H1 (cell line): Measurements from ENCODE around the gene MAGEA1. TPM values are rescaled to one million over a fixed set of nuclear protein-coding genes. Genes with fewer than 3 reads are reported as not detected.

Source experiments
- CTCF ChIA-PET: fragments of 300-600 bp; sonication (Branson Sonifier 250); formaldehyde crosslinking; loops from one replicate; lab custom pipeline; 2021; ENCODE audit not compliant: partially characterized antibody; lab: Charles Lee
- POLR2A ChIA-PET: fragments of 300-600 bp; sonication (Branson Sonifier 250); formaldehyde crosslinking; loops from one replicate; lab custom pipeline; 2021; ENCODE audit warnings: inconsistent platforms; ENCODE audit not compliant: partially characterized antibody; lab: Charles Lee
- DNase-seq, 2 experiments: peaks; one replicate each; pipeline versions ENCODE4 v3.0.0 to v3.0.0-alpha.2; 2010 to 2022; ENCODE audit warnings: low spot score in 2 of 2, low read depth in 1 of 2, mixed read lengths in 1 of 2
- FAIRE-seq: peaks from 2 replicates; lab custom pipeline; 2011; peaks lifted over from hg19 to GRCh38; lab: Jason Lieb, UNC
- H2AFZ ChIP-seq: 2 replicates; pipeline ENCODE4 v1.8.1; 2012; ENCODE audit warnings: low read length, inconsistent platforms
- H2AK5ac ChIP-seq: 2 replicates; pipeline ENCODE4 v1.6.1; 2013; ENCODE audit warnings: low read depth, low read length
- H2BK120ac ChIP-seq: replicated peaks from 2 replicates; pipeline ENCODE3; 2013; ENCODE audit warnings: low read depth, low read length, inconsistent platforms
- H2BK12ac ChIP-seq: 2 replicates; pipeline ENCODE4 v1.6.1; 2013; ENCODE audit warnings: low read depth, low read length
- H2BK15ac ChIP-seq: 2 replicates; pipeline ENCODE4 v1.6.1; 2013; ENCODE audit warnings: low read length
- H2BK20ac ChIP-seq: 2 replicates; pipeline ENCODE4 v1.6.1; 2013; ENCODE audit warnings: low read length
- H2BK5ac ChIP-seq: 2 replicates; pipeline ENCODE4 v1.6.1; 2013; ENCODE audit warnings: low read depth, low read length
- H3K14ac ChIP-seq: 2 replicates; pipeline ENCODE4 v1.6.1; 2013; ENCODE audit warnings: inconsistent platforms; ENCODE audit not compliant: insufficient read length
- H3K18ac ChIP-seq: 2 replicates; pipeline ENCODE4 v1.6.1; 2013; ENCODE audit warnings: low read length; ENCODE audit errors: extremely low read depth
- H3K23ac ChIP-seq: 2 replicates; pipeline ENCODE4 v1.6.1; 2013; ENCODE audit warnings: inconsistent platforms; ENCODE audit not compliant: insufficient read length
- H3K23me2 ChIP-seq: 2 replicates; pipeline ENCODE4 v1.6.1; 2013; ENCODE audit warnings: low read depth, low read length
- H3K27ac ChIP-seq: 2 replicates; pipeline ENCODE4 v1.6.1; 2011; ENCODE audit warnings: low read depth, low read length, inconsistent platforms
- H3K27me3 ChIP-seq, 4 experiments: replicated peaks in 1 of 4; 1 replicate in 1 of 4; 2 replicates in 3 of 4; pipeline versions ENCODE4 v1.6.1 to v1.8.1; 2011 to 2013; ENCODE audit warnings: low read length in 3 of 4, mild to moderate bottlenecking in 3 of 4, inconsistent platforms in 2 of 4, mixed read lengths in 2 of 4, moderate library complexity in 1 of 4; ENCODE audit not compliant: control insufficient read depth in 3 of 4, insufficient read depth in 3 of 4; ENCODE audit errors: extremely low read depth in 1 of 4
- H3K36me3 ChIP-seq, 4 experiments: 2 replicates each; pipeline versions ENCODE4 v1.6.1 to v1.8.1; 2011 to 2013; ENCODE audit warnings: mild to moderate bottlenecking in 4 of 4, low read length in 3 of 4, moderate library complexity in 2 of 4, control low read depth in 1 of 4, inconsistent platforms in 1 of 4; ENCODE audit not compliant: insufficient read depth in 4 of 4, control insufficient read depth in 2 of 4
- H3K4ac ChIP-seq: replicated peaks from 2 replicates; pipeline ENCODE3; 2013; ENCODE audit warnings: low read length, low read depth, mixed read lengths, inconsistent platforms; ENCODE audit not compliant: insufficient read length
- H3K4me1 ChIP-seq, 4 experiments: replicated peaks in 1 of 4; 1 replicate in 1 of 4; 2 replicates in 3 of 4; pipeline versions ENCODE4 v1.6.1 to v1.8.1; 2011 to 2013; ENCODE audit warnings: low read length in 3 of 4, inconsistent platforms in 2 of 4, mixed read lengths in 1 of 4; ENCODE audit not compliant: insufficient read depth in 4 of 4, control insufficient read depth in 3 of 4
- H3K4me2 ChIP-seq, 2 experiments: 2 replicates each; pipeline versions ENCODE4 v1.6.1 to v1.8.1; 2011 to 2013; ENCODE audit warnings: low read depth in 2 of 2, low read length in 2 of 2, control low read depth in 1 of 2, inconsistent platforms in 1 of 2, mild to moderate bottlenecking in 1 of 2; ENCODE audit not compliant: insufficient read depth in 1 of 2
- H3K4me3 ChIP-seq, 4 experiments: fragments of 200-600, 300-600 bp in 1 of 4; sonication (generic), shearing (Covaris generic), sonication (Bioruptor Twin) in 1 of 4; 2 replicates each; pipeline versions ENCODE4 v1.5.1 to v1.8.1; 2011 to 2016; ENCODE audit warnings: low read length in 4 of 4, low read depth in 3 of 4, control low read depth in 2 of 4, inconsistent platforms in 2 of 4, mild to moderate bottlenecking in 2 of 4, mixed read lengths in 1 of 4, moderate library complexity in 1 of 4; ENCODE audit not compliant: insufficient read depth in 2 of 4; ENCODE audit errors: extremely low read depth in 1 of 4
- H3K56ac ChIP-seq: replicated peaks from 2 replicates; pipeline ENCODE3; 2013; ENCODE audit warnings: low read depth, mild to moderate bottlenecking, mixed read lengths, low read length, inconsistent platforms; ENCODE audit not compliant: insufficient read length
- H3K79me1 ChIP-seq: 2 replicates; pipeline ENCODE4 v1.6.1; 2013; ENCODE audit warnings: low read depth, low read length, control low read depth
- H3K79me2 ChIP-seq, 2 experiments: 2 replicates each; pipeline versions ENCODE4 v1.6.1 to v1.8.1; 2012 to 2013; ENCODE audit warnings: low read length in 2 of 2, mild to moderate bottlenecking in 2 of 2, inconsistent platforms in 1 of 2; ENCODE audit not compliant: insufficient read depth in 2 of 2, control insufficient read depth in 1 of 2
- H3K9ac ChIP-seq, 4 experiments: replicated peaks in 1 of 4; 1 replicate in 1 of 4; 2 replicates in 3 of 4; pipeline versions ENCODE4 v1.6.1 to v1.8.1; 2011 to 2013; ENCODE audit warnings: low read depth in 3 of 4, low read length in 3 of 4, control low read depth in 2 of 4, mild to moderate bottlenecking in 2 of 4, moderate library complexity in 2 of 4, inconsistent platforms in 1 of 4; ENCODE audit errors: extremely low read depth in 1 of 4
- H3K9me3 ChIP-seq, 2 experiments: 2 replicates each; pipeline versions ENCODE4 v1.6.1 to v1.8.1; 2012 to 2013; ENCODE audit warnings: mild to moderate bottlenecking in 2 of 2, moderate library complexity in 2 of 2, control low read depth in 1 of 2, inconsistent platforms in 1 of 2, low read depth in 1 of 2, low read length in 1 of 2, mixed read lengths in 1 of 2; ENCODE audit not compliant: insufficient read depth in 2 of 2
- H4K20me1 ChIP-seq, 2 experiments: replicated peaks in 1 of 2; 2 replicates each; pipeline versions ENCODE3 to v1.8.1; 2011 to 2013; ENCODE audit warnings: inconsistent platforms in 2 of 2, low read length in 2 of 2, mild to moderate bottlenecking in 1 of 2; ENCODE audit not compliant: insufficient read depth in 2 of 2, control insufficient read depth in 1 of 2
- H4K5ac ChIP-seq: 2 replicates; pipeline ENCODE4 v1.6.1; 2013; ENCODE audit warnings: low read length, low read depth, mixed read lengths, inconsistent platforms; ENCODE audit not compliant: insufficient read length
- H4K8ac ChIP-seq: 2 replicates; pipeline ENCODE4 v1.8.0; 2013; ENCODE audit warnings: mild to moderate bottlenecking, moderate library complexity, low read length, inconsistent platforms; ENCODE audit not compliant: insufficient read depth; ENCODE audit errors: extremely low read depth
- H4K91ac ChIP-seq: replicated peaks from 2 replicates; pipeline ENCODE3; 2013; ENCODE audit warnings: low read length, mixed read lengths, inconsistent platforms; ENCODE audit not compliant: insufficient read length
- POLR2AphosphoS5 ChIP-seq: IDR thresholded peaks from 2 replicates; pipeline ENCODE4 v1.6.1; 2011; ENCODE audit warnings: low read depth, low read length
- SP1 ChIP-seq: IDR thresholded peaks from 2 replicates; pipeline ENCODE4 v1.6.1; 2011; ENCODE audit warnings: low read depth, low read length
- TAF1 ChIP-seq: IDR thresholded peaks from 2 replicates; pipeline ENCODE4 v1.6.1; 2011; ENCODE audit warnings: mild to moderate bottlenecking, low read depth, low read length
- WGBS, 2 experiments: shearing (Covaris generic) in 1 of 2; methylation state at CpG; one replicate each; pipeline versions ENCODE4 v1.1.6 to v1.1.7; 2013 to 2015; ENCODE audit warnings: low lambda C conversion rate in 2 of 2, mixed read lengths in 2 of 2, inconsistent platforms in 1 of 2, low coverage in 1 of 2, missing lambda C conversion rate in 1 of 2; ENCODE audit not compliant: insufficient replicate concordance in 2 of 2, insufficient coverage in 1 of 2, insufficient read length in 1 of 2; ENCODE audit errors: extremely low coverage in 1 of 2, missing lambda C conversion rate in 1 of 2; 5-methylcytosine and 5-hydroxymethylcytosine counted together
- polyA plus RNA-seq, 7 experiments: library from polyadenylated mRNA; depleted of rRNA in 3 of 7; stranded (reverse) in 5 of 7; unstranded in 2 of 7; fragments of >200 nt in 5 of 7; fragments of 200-250 nt in 2 of 7; gene quantifications; 1 replicate in 5 of 7; 2 replicates in 1 of 7; 4 replicates in 1 of 7; pipeline versions ENCODE4 v1.2.1 to v1.2.3, GENCODE V29; 2011 to 2013; ENCODE audit warnings: missing spikeins in 2 of 7, mixed read lengths in 2 of 7
- total RNA-seq: library from RNA; stranded (reverse); fragmentation: NEBNext Ultra II Directional; extraction: Animal tissue kit (Norgen Biotek cat#: 25700); gene quantifications from 2 replicates; pipeline ENCODE4 v1.2.1, GENCODE V29; 2021

The MAGEA1 gene
- total and polyA plus RNA-seq, 2 of the 8 experiments (the other 6 are each of a cell fraction or from before 2014, with no cell fraction given), result not detected

DNA sequence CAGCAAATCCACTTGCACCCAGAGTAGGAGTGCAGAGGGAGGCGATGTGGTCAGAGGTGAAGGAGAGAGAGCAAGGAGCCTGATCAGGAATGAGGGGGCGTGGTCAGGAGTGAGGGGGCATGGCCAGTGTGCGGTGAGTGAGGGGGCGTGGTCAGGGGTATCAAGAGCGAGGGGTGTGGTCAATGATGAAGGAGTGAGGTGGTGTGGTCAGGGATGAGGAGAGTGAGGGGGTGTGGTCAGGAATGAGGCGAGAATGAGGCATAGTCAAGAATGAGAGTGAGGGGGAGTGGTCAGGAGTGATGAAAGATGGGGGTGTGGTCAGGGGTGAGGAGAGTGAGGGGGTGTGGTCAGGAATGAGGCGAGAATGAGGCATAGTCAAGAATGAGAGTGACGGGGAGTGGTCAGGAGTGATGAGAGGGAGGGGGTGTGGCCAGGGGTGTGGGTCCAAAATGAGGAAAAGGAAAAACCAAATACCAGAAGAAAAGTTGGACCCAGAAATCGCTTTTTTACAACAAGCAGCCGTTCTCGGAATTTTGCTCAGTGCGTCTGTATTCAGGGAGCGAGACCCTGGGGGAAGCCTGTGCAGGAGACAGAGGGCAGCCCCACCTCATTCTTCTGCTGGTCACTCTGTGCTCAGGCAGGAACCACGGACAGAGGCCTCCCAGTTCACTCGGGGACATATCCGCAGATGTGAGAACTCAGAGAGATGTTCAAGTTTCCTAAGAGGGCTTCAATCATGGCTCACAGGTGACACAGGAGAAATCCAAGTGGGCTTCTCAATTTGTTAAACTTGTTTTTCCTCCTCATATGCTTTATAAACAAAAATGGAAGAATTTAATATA lies 47.5 kb downstream of the MAGEA1 start:
- Histone ChIP-seq H3K18ac (0 out of 2 replicates have a peak overlapping the region, but pooled peaks have one; percentile 32), H3K4me1 (peaks cover 0 to 8% (median 3%) of the 10 kb centered on the region in 4 experiments; a peak in 4 of 7 replicates), H4K20me1 (no peaks in the 10 kb centered on the region), H3K4me2 (peak overlapping the region; percentile 64 to 66), H3K79me1 (no peaks in the 10 kb centered on the region), H3K56ac (no peak overlapping the region), H3K79me2 (no peaks in the 10 kb centered on the region), H2AFZ (0 out of 2 replicates have a peak overlapping the region, but pooled peaks have one; percentile 41), H3K4ac (no peak overlapping the region), H4K5ac (peak overlapping the region; percentile 66), H3K23me2 (no peaks in the 10 kb centered on the region), H3K27ac (peak overlapping the region; percentile 36; the same call in 1 of the 2 replicates), H3K9me3 (no peaks in the 10 kb centered on the region), H3K27me3 (no peaks in the 10 kb centered on the region)
- ChIA-PET CTCF (no interaction called here), POLR2A (no interaction called here)
- WGBS, 2 experiments, result 6% methylated on average over 7 of the region's 16 CpGs; no CpG with 5 or more reads in 1 of the 2 experiments
- TF ChIP-seq SP1, result peak; percentile 49; the same call in 1 of the 2 replicates
- TF ChIP-seq POLR2AphosphoS5, result no peak
- TF ChIP-seq TAF1, result peak; percentile 23; the same call in 1 of the 2 replicates
- TF ChIP-seq, all 59 proteins: peak for 2
- Histone ChIP-seq H3K23ac (no peak overlapping the region), H3K9ac (peak overlapping the region in 2 of 4 experiments; percentile 34 to 55; a peak in 3 of 7 replicates), H2BK120ac (no peak overlapping the region), H3K36me3 (no peaks in the 10 kb centered on the region), H2BK5ac (peak overlapping the region; percentile 78; the same call in 1 of the 2 replicates), H3K4me3 (peak overlapping the region; percentile 41 to 55 (median 44); a peak in 6 of 8 replicates), H4K91ac (no peak overlapping the region), H2BK12ac (no peak overlapping the region), H2AK5ac (no peak overlapping the region), H4K8ac (no peak overlapping the region), H2BK15ac (no peak overlapping the region), H3K14ac (no peak overlapping the region), H2BK20ac (no peak overlapping the region)
- DNase-seq (peak; percentile 77 to 86), FAIRE-seq (no peak)
